GM21447 (cell line): Measurements from ENCODE around the gene ZNRF2.
"Not testable (repeated sequence)": the region's sequence is repeated elsewhere in the genome, so short reads cannot be mapped to it uniquely, and the experiment has no call there.

Experiments used
- ATAC-seq: cut with Tn5 transposase; IDR thresholded peaks from one replicate; pipeline ENCODE4 v1.9.1; 2021; ENCODE audit not compliant: unreplicated experiment

The ZNRF2 gene

DNA sequence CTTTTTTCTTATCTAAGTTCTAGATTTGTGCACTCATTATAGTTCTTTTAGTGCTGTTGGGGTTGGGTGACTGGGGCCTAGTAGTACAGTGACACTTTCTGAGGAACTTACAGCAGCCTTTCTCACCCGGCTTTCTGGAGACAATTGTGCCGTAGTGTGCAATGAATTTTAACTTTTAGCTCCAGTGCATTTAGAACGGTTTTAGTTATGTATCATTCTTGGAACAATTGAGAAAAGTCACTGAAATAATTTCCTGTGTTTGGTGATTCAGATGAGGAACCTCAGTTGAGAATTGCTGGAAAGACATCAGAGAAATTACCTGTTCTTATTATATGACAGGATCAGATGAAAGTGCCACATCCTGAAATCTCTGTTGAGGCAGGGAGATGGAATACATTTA is 3.2 kb downstream of the ZNRF2 start:
- ATAC-seq: not testable (repeated sequence)

DNA sequence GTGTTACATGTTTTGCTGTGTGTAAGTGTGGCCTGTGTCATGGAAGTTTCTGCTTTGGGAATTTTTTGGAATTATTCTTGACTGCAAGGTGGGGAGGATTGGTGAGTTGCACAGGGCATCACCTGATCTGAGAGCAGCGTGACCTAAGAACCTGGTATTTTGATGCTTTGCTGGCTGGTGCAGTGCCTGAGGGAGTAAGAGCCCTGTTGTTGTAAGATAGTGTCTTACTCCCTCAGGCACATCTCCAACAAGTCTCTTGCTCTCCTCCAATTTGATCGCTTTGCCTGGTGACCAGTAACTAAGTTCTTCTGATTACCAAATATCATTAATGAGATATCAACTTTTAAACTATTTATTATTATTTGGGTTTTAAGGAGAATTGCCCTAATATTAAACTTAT is 5.2 kb downstream of the ZNRF2 start:
- ATAC-seq: not testable (repeated sequence)

DNA sequence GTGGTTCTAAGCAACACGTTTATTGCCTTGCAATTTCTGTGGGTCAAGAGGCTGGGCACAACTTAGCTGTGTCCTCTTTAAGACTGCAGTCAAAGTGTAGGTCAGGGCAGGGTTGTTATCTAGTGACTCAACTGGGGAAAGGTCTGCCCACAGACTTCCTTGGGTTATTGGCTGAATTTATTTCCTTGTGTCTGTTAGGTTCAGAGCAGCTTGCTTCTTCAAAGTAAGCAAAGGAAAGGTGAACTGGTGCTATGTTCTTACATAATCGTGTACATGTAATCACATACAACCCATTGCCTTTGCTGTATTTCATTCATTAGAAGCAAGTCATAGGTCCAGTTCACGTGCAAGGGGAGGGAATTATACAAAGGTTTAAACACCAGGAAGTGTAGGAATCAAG is 5.9 kb downstream of the ZNRF2 start:
- not testable (repeated sequence) for ATAC-seq

DNA sequence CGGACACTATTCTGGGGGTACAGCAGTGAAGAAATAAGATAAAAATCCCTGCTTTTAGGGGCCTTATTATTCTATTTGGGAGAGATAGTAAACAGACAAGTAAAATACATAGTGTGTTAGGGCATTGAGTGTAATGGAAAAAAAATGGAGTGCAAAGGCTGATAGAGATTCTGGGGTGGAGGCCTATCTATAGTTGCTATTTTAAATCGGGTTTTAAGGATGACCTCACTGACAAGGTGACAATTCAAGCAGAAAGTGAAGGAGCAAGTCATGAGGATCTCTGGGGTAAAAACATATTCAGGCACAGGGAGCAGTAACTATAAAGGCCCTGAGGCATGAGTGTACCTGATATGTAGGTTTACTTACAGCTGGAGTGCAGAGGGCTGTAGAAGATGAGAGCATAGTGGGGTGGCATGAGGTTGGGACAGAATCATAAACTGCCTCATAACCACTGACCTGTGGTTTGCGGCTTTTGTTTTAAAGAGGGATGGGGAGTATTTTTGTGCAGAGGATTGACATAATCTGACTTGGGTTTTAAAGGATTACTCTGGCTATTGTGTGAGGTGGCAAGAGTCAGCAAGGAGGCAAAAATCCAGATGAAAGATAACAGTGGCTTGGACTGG is 8.1 kb downstream of the ZNRF2 start:
- ATAC-seq: not testable (repeated sequence)

DNA sequence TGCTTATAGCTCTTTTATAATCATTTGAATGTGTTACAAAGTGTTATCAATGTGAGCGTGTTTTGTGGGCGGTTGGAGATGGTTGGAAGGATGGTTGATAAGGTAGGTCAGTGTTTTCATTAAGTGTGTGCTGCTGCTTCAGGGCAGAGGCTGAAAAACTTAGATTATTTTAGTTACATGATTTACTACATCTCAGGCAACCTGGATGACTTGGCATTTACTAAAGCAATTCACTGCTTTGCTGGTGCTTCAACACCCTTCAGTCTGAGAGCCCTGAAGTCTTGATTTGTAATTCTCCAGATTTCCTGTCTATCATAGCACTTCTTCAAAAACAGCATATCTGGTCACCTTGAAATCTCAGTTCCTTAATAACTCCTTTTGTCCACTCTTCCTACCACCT is 11.9 kb downstream of the ZNRF2 start:
- ATAC-seq: not testable (repeated sequence)

DNA sequence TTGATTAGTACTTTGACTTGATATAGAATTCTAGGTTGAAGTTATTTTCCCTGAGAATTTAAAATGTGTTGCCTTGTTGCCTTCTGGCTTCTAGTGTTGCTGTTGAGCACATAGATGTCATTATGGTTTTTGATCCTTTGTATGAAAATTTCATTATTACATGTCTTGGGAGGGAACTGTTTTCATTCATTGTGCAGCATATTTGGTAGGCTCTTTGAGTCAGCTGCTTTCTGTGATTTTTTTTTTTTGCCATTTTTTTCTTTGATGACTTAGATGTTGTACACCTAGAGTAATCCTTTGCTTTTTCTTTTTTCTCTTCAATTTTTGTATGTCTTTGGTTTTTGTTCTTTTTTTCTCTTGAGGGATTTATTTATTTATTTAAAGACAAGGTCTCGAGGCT is 13.1 kb downstream of the ZNRF2 start:
- ATAC-seq: not testable (repeated sequence)

DNA sequence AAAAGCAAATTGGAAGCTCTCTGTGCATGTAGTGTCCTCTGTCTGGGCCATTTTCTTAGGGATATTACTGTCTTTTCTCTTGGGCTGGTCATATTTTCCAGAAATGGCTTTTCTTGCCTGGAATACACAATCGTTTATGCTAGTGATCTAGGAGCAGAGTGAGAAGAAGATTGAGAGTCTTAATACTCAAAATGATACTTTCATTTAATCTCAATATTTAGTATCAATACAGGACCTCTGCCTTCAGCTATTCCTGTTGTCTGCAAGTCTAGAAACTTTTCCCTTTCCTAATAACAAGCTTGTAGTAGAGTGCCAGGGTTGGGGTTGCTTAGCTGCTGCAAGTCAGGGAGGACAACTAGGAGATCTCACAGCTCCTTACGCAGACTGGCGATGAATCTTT is 14.0 kb downstream of the ZNRF2 start:
- ATAC-seq: not testable (repeated sequence)

DNA sequence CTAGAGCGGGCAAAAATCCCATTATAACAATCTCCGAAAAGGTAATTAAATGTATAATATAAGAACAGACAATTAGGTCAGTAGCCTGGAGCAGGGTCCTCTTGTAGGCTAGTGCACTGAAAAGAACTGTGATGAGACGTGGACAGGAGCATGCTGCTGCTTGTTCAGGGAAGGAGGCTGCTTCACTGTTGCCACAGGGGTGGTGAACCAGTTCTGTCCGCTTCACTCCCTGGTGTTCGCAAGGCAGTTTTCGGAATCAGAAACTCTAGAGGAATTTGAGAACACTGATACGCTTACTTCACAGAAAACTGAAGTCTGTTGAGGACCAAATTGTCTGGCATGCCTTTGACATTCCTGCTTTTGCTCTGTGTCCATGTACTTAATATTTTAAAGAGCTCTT is 17.4 kb downstream of the ZNRF2 start:
- ATAC-seq: no peak

DNA sequence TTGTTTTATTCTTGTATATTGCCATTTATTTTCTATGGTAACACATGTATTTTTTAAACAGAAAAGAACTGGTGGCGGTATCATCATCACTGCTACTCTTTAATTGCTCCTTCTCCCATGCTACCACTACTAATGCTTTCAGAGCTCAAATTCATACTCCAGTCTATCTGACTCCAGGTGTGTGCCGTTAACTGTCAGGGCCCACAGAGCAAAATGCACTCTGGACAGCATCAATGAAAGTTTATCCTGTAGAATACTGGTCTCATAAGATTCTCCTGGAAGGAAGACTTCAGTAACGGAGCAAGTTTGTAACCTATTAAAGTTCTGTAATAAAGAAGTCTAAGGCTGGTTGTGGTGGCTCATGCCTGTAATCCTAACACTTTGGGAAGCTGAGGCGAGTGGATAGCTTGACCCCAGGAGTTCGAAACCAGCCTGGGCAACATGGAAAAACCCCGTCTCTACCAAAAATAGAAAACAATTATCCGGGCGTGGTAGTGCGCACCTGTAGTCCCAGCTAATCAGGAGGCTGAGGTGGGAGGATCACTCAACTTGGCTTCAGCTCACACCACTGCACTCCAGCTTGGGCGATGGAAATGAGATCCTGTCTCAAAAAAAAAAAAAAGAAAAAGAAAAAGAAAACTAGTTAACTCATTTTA is 18.4 kb downstream of the ZNRF2 start:
- ATAC-seq: peak; percentile 18

DNA sequence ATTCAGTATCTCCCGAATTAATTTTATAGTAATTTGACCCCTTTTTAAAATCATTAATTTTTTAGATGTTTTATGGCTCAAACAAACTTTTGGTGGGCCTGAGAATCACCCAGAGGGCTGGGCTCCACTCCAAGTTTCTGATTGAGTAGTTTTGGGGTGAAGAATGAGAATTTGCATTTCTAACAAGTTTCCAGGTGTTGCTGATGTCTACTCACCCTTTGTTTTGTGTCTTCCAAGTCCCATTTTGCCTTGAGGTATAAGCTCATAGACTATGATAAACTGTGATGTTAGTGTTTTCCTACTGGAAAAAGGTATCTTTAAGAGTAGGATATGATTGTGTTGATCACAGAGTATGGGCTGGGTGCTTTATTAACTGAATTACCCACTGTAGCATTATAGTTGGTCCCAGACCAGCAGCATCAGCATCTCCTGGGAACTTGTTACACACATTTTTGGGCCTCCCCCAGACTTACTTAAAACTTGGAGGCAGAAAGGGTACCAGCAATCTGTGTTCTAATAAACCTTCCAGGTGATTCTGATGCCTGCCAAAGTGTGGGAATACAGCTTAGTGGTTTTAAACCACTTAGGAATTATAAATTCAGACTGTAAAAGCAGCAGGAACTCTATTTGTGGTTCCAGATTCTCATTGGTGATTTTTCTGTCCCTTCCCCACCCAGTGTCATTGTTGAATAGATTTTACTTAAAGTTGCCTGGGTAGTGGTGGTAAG is 19.1 kb downstream of the ZNRF2 start:
- ATAC-seq: peak; percentile 65

DNA sequence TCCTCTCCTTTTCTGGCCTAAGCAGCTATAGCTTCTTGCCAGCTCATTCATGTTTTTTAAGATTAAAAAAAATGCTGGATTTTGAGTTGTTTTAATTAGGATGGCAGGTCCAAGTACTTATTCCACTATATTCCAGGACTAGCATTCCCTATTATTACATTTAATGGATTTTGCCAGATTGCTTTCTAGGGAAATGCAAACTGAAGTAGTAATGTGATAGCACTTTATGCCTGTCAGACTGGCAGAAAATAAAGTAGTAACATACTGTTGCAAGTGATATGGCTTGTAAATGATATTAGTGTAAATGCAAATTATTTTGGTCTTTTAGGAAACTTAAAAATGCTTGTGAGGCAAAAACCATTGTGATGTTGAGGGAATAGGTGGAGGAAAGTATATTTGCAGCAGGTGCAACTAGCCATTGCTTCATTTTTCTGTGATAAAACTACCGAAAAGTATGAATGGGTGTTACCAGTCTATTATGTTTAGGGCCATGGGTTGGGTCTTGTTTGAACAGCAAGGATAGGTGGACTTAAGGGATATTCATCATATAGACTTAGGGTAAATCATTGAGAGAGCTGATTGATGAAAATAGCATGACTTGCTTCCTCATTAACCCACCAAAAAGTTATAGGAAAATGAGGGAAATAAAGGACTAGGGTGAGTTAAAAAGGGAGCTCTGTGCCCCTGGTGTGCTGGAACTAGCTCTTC is 19.9 kb downstream of the ZNRF2 start:
- ATAC-seq: no peak

DNA sequence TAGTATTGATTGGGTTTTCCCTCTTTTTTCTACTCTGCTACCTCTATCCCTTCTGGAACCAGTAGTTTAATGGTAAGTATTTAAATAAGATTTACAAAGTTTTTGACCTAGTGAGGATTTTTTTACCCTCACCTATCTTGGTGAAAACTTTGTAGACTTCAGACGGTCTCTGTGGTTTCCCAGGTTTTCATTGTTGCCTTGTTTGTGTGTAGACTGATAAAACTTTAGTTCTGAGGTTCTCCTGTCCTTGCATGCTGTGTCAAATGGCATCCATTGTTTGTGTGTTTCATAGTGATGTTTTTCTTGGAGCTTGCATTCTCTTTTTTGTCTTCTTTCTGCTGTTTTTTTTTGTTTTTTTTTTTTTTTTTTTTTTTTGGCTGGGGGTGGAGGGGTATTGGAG is 22.6 kb downstream of the ZNRF2 start:
- no peak for ATAC-seq

DNA sequence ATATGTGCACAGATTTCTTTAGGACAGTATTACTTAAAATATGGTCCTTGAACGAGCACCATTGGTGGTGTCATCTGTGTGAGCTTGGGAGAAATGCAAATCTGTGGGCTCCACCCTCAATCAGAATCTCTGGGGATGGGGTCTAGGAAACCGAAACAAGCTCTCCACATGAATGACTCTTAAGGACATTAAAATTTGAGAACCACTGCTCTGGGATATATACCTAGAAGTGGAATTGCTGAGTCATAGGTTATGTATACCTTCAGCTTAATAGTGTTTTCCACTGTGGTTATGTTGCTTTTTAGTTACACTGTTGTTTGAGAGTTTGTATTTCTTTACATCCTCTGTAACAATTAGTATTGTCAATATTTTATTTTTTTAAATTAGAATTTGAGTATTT is 24.0 kb downstream of the ZNRF2 start:
- no peak for ATAC-seq

DNA sequence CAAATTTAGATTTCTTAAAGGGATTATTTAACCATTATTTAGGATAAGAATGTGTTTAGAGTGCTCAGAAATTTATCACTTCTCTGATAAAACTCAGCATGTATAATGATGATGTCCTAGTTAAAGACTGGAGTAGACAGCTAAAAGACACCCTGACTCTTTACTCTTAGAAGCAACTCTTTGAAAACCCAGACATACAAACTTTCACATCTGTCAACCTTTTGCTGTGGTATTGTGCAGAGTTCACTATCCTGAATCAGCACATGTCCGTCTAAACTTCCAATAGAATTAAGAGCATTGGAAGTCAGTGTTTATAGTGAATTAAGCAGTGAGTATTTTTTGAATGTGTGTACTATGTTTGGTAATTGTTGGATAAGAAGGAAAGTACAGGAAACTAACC is 24.9 kb downstream of the ZNRF2 start:
- no peak for ATAC-seq

DNA sequence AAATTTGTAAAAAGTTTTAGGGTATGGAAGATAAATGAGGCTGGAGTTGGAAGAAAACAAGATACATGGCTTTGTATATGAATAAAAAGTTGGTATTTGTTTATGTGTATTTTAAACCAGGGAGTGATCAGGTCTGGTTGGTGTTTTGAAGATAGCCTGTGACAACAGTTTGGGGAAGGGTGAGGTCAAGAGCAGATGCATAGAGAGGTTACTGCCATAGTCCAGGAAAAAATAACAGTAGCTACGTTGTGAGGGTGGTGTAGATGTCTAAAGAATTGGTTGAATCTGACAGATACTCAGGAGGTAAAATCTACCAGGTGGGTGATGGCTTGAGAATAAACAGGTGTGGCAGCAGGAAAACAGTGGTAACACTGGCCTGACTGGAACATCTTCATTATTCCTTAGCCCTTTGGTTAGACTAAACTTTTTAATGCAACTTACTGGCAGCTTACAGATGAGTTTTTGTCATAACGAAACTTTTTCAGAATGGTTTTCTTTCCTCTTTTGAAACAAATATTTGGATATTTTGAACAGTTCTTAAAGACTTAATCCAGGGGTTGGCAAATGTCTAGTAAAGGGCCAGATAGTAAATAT is 25.5 kb downstream of the ZNRF2 start:
- no peak for ATAC-seq

DNA sequence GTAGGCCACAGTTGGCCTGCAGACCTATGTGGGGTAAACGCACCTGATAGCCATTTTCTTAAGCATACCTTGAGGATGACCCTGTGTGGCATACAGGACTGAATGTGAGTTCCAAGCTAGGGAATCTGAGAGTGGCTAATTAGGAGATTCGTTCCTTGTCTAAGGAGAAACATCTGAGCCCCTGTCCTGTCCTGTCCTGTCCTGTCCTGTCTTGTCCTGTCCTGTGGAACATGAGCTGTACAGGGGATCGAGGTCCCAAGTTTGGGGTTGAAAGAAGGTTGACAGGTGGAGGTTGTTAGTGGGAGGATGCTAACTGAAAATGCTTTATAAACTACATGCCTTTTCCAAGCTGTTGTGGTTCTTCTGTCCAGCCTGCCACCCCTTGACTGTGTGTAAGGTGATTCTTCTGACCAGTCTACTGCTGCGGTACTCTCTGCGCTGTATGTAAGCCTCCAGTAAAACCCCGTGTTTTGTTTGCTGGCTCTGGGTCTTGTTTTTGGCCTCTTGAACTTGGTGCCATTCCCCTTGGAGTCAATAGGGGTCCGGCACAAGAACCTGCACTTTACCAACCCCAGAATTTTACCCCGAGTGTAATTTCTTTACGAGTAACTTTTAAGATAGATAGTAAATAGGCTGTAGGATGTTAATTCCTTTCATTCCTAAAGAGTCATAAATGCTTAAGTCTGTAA is 26.4 kb downstream of the ZNRF2 start:
- no peak for ATAC-seq

DNA sequence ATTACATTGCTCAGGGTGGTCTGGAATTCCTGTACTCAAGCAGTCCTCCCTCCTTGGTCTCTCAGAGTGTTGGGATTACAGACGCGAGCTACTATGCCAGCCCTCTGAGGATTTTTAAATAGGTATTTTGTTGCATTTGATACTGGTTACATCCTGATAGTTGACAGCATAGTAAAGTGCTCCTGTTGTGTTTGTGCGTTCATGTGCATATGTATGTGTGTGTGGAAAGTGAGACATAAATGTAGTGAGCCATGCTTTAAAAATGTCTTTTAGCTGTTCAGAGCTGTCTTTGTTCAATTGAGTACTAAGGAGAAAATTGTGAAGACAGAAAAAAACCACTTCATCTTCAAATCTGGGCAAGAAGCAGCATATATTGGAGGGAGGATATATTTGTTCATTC is 27.8 kb downstream of the ZNRF2 start:
- ATAC-seq: no peak

DNA sequence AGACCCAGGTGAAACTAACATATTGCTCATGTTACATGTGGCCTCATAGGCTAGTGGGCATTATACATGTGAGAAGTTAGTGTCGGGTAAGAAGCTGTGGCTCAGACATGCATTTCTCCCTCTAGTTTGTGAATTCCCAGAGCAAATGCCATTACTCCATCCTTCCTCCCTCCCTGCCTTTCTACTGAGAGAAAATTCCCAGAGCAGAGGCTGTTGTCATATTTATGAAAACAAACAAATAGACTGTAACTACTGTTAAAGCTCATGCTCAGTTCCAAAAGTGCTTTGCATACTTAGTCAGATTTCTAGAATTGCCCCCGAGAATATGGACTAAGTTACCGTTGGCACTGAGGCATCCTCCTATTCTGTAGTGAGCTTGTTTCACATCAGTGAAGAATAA is 29.0 kb downstream of the ZNRF2 start:
- ATAC-seq: no peak

DNA sequence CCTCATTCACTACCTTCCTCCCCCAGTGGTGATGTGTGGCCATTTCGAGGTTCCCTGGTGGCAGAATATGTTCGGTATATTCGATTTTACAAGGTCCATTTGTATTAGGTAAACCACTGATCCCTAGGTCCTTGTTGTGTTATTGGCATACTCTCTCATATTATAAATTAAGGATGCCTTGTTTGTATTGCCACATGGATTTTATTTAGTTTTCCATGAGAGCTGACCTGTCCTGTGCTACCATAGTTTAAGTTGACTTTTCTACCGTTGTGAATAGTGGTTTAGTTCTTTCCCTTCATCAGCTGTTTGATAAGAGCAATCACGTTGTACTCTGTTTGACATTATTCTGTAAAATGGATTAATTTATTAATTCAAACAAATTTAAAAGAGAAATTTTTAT is 29.4 kb downstream of the ZNRF2 start:
- ATAC-seq: no peak

DNA sequence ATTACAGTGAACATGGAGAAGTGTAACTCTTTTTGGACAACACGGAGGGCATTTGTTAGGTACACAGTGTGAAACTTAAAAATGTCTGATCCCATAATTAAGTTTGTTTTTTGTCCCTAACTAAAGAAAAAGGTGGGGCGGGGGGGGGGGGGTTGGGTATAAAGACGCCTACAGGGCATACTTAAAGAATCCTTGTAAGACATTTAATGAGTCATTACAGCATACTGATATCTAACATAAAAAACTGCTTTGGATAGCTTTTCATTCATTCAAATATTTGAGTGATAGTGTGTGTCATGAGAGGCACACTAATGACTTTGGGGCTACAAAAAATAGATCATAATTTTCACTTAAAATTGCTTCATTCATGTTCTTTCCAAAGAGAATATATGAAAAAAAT is 31.2 kb downstream of the ZNRF2 start:
- ATAC-seq: no peak

DNA sequence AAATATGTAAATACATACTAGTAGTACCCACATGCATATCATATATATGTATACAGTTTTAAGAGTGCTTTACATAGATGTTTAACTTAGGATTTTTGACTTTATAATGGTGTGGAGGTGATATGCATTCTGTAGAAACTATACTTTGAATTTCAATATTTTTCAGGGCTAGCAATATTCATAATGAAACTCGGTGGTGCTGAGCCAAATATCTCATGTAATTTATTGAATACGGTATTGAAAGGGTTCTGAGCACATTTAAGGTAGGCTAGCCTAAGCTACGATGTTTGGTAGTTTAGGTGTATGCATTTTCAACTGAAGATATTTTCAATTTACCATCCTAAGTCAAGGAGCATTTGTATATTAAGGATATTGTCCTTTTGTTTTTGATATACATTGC is 36.0 kb downstream of the ZNRF2 start:
- ATAC-seq: no peak
